Hepatocyte (in vitro differentiated cells): ENCODE data around the gene SPATA45.

Source experiments
- EZH2 ChIP-seq: fragments of 200-600 bp; sonication (generic); IDR thresholded peaks from 2 replicates; pipeline ENCODE4 v1.6.1; 2016; ENCODE audit warnings: antibody characterized with exemption, mild to moderate bottlenecking, borderline replicate concordance
- EZH2phosphoT487 ChIP-seq: fragments of 200-600 bp; sonication (generic); IDR thresholded peaks from one replicate; pipeline ENCODE4 v1.6.1; 2018; ENCODE audit warnings: antibody characterized with exemption, mild to moderate bottlenecking, low read depth, moderate library complexity; ENCODE audit not compliant: unreplicated experiment, severe bottlenecking
- TF ChIP-seq, protein P1 (sequence below): fragments of 200-600 bp; sonication (generic); IDR thresholded peaks from 2 replicates; pipeline ENCODE4 v1.5.1; 2016; ENCODE audit warnings: antibody characterized with exemption, mild to moderate bottlenecking; ENCODE audit not compliant: poor library complexity

DNA sequence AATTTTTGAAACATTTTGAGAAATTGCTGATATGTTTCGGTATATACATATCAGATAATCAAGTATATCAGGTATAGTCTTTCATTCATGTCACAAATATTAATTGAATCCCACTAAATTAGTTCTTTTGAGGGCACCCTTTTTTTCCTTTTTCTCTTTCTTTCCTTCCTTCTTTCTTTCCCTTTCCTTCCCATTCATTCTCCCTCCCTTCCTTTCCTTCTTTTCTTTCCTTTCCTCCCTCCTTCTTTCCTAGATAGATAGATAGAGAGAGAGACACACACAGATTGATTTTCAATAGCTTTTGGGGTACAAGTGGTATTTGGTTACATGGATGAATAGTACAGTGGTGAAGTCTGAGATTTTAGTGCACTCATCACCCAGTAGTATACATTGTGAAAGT lies 61.6 kb downstream of the SPATA45 start:
- TF ChIP-seq, protein P1, sequence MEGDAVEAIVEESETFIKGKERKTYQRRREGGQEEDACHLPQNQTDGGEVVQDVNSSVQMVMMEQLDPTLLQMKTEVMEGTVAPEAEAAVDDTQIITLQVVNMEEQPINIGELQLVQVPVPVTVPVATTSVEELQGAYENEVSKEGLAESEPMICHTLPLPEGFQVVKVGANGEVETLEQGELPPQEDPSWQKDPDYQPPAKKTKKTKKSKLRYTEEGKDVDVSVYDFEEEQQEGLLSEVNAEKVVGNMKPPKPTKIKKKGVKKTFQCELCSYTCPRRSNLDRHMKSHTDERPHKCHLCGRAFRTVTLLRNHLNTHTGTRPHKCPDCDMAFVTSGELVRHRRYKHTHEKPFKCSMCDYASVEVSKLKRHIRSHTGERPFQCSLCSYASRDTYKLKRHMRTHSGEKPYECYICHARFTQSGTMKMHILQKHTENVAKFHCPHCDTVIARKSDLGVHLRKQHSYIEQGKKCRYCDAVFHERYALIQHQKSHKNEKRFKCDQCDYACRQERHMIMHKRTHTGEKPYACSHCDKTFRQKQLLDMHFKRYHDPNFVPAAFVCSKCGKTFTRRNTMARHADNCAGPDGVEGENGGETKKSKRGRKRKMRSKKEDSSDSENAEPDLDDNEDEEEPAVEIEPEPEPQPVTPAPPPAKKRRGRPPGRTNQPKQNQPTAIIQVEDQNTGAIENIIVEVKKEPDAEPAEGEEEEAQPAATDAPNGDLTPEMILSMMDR = no peak
- TF ChIP-seq EZH2 (no peak), EZH2phosphoT487 (no peak)
